K562 (cell line): Measurements from ENCODE around the gene LGI4. TPM values are rescaled to one million over a fixed set of nuclear protein-coding genes. Genes with fewer than 3 reads are reported as not detected.

Experiments used
- ATAC-seq: fragments of 200-7000 bp; cut with Tn5 transposase; 3 replicates; pipeline ENCODE4 v1.9.1; 2020; ENCODE audit warnings: moderate library complexity
- BruUV-seq: library from RNA; stranded (reverse); fragments of 400-500 nt; replicated peaks from 2 replicates; lab custom pipeline; 2021; lab: Mats Ljungman, UMichigan
- CTCF ChIA-PET: fragments of 300-600 bp; formaldehyde crosslinking; extraction: SDS; loops from one replicate; lab custom pipeline; 2021; ENCODE audit warnings: low intra/inter-chr PET ratio; lab: Yijun Ruan, JAX
- POLR2A ChIA-PET: fragments of 300-600, 350-650 bp; sonication (Branson Sonifier 250); formaldehyde crosslinking; extraction: SDS; loops from one replicate; lab custom pipeline; 2021; ENCODE audit warnings: antibody characterized with exemption, inconsistent platforms; lab: Yijun Ruan, JAX
- DNase-seq, 4 experiments: peaks; one replicate each; pipeline versions ENCODE4 v3.0.0 to v3.0.0-alpha.2; 2011 to 2018; ENCODE audit warnings: low spot score in 3 of 4, mixed read lengths in 3 of 4; ENCODE audit errors: extremely low read depth in 1 of 4
- FAIRE-seq: peaks from 2 replicates; lab custom pipeline; 2011; peaks lifted over from hg19 to GRCh38; lab: Jason Lieb, UNC
- H2AFZ ChIP-seq: 2 replicates; pipeline ENCODE4 v1.6.0; 2011; ENCODE audit warnings: low read depth, low read length, control low read depth, inconsistent platforms
- H3K27ac ChIP-seq: fragments of 200-600 bp; 3 replicates; pipeline ENCODE4 v1.8.0; 2011; ENCODE audit warnings: low read depth, mild to moderate bottlenecking, control low read depth, inconsistent platforms, low read length, moderate library complexity, mixed read lengths; ENCODE audit errors: extremely low read depth
- H3K27me3 ChIP-seq, 2 experiments: fragments of 300-600 bp in 1 of 2; 2 replicates in 1 of 2; 3 replicates in 1 of 2; pipeline versions ENCODE4 v1.6.0 to v1.8.0; 2011; ENCODE audit warnings: inconsistent platforms in 2 of 2, low read length in 2 of 2, mild to moderate bottlenecking in 1 of 2, mixed read lengths in 1 of 2, moderate library complexity in 1 of 2; ENCODE audit not compliant: control insufficient read depth in 2 of 2, insufficient read depth in 2 of 2
- H3K36me3 ChIP-seq: fragments of 300-600 bp; 3 replicates; pipeline ENCODE4 v1.8.0; 2011; ENCODE audit warnings: mild to moderate bottlenecking, low read length, inconsistent platforms; ENCODE audit not compliant: control insufficient read depth, insufficient read depth
- H3K4me1 ChIP-seq, 2 experiments: fragments of 200-600 bp in 1 of 2; replicated peaks in 1 of 2; 2 replicates in 1 of 2; 3 replicates in 1 of 2; pipeline versions ENCODE4 v1.5.1 to v1.8.0; 2011; ENCODE audit warnings: inconsistent platforms in 2 of 2, low read length in 2 of 2, mild to moderate bottlenecking in 1 of 2, mixed read lengths in 1 of 2, moderate library complexity in 1 of 2; ENCODE audit not compliant: control insufficient read depth in 2 of 2, insufficient read depth in 2 of 2
- H3K4me2 ChIP-seq: 2 replicates; pipeline ENCODE4 v1.6.1; 2011; ENCODE audit warnings: low read length, control low read depth, inconsistent platforms, mixed read lengths; ENCODE audit not compliant: insufficient read depth
- H3K4me3 ChIP-seq: fragments of 200-600 bp; sonication (generic), shearing (Covaris generic); 2 replicates; pipeline ENCODE4 v1.5.1; 2016; ENCODE audit warnings: control low read depth, inconsistent platforms
- H3K79me2 ChIP-seq: fragments of 200-600 bp; 3 replicates; pipeline ENCODE4 v1.8.0; 2011; ENCODE audit warnings: low read length, inconsistent platforms; ENCODE audit not compliant: control insufficient read depth, insufficient read depth
- H3K9ac ChIP-seq, 2 experiments: 2 replicates each; pipeline versions ENCODE4 v1.6.0 to v1.6.1; 2011; ENCODE audit warnings: low read depth in 2 of 2, low read length in 2 of 2, control low read depth in 1 of 2, inconsistent platforms in 1 of 2, mild to moderate bottlenecking in 1 of 2, mixed read lengths in 1 of 2; ENCODE audit not compliant: insufficient read depth in 1 of 2
- H3K9me1 ChIP-seq: one replicate; pipeline ENCODE4 v1.6.0; 2011; ENCODE audit warnings: inconsistent platforms, mild to moderate bottlenecking, low read length, moderate library complexity; ENCODE audit not compliant: control insufficient read depth, insufficient read depth
- H3K9me3 ChIP-seq: replicated peaks from 2 replicates; pipeline ENCODE4 v1.5.1; 2011; ENCODE audit warnings: low read depth, low read length, inconsistent platforms; ENCODE audit not compliant: control insufficient read depth, insufficient read depth
- H4K20me1 ChIP-seq: replicated peaks from 2 replicates; pipeline ENCODE4 v1.6.1; 2011; ENCODE audit warnings: low read length, inconsistent platforms, mixed read lengths; ENCODE audit not compliant: control insufficient read depth, insufficient read depth
- BRD9 ChIP-seq: fragments of 450-650 bp; IDR thresholded peaks from 2 replicates; pipeline ENCODE4 v1.6.1; 2018; ENCODE audit warnings: low read depth; ENCODE audit not compliant: partially characterized antibody
- DACH1 ChIP-seq: fragments of 450-650 bp; IDR thresholded peaks from 2 replicates; pipeline ENCODE4 v1.6.1; 2018; ENCODE audit not compliant: partially characterized antibody
- DIDO1 ChIP-seq: fragments of 450-650 bp; IDR thresholded peaks from 2 replicates; pipeline ENCODE4 v1.6.1; 2016; ENCODE audit warnings: low read depth, missing biosample characterization, missing genetic modification characterization
- ELF4 ChIP-seq: fragments of 450-650 bp; formaldehyde crosslinking; IDR thresholded peaks from 2 replicates; pipeline ENCODE4 v1.4.0; 2022; ENCODE audit warnings: missing genetic modification characterization
- GATAD2A ChIP-seq: fragments of 450-650 bp; IDR thresholded peaks from 2 replicates; pipeline ENCODE4 v1.6.1; 2017
- GTF2F1 ChIP-seq: IDR thresholded peaks from 2 replicates; pipeline ENCODE4 v1.6.1; 2011; ENCODE audit warnings: low read depth, low read length, improper control_type of control experiment
- HNRNPLL ChIP-seq: fragments of 200-400 bp; formaldehyde crosslinking; IDR thresholded peaks from 2 replicates; pipeline ENCODE4 v1.6.1; 2017; ENCODE audit warnings: low read length, low read depth, mild to moderate bottlenecking; ENCODE audit not compliant: poor library complexity, severe bottlenecking
- PRDM10 ChIP-seq: fragments of 450-650 bp; IDR thresholded peaks from 2 replicates; pipeline ENCODE4 v1.6.1; 2018; ENCODE audit not compliant: partially characterized antibody
- XRCC5 ChIP-seq: fragments of 200-400 bp; formaldehyde crosslinking; IDR thresholded peaks from 2 replicates; pipeline ENCODE4 v1.6.1; 2017; ENCODE audit warnings: low read depth, mild to moderate bottlenecking, low read length
- ZNF316 ChIP-seq: fragments of 450-650 bp; IDR thresholded peaks from 2 replicates; pipeline ENCODE4 v1.6.1; 2016
- WGBS: fragments of 100-300 bp; shearing (Covaris generic); methylation state at CpG from one replicate; pipeline ENCODE4 v1.1.6; 2016; ENCODE audit warnings: low coverage, mixed read lengths; ENCODE audit not compliant: insufficient coverage; ENCODE audit errors: missing lambda C conversion rate; 5-methylcytosine and 5-hydroxymethylcytosine counted together
- in situ Hi-C: fragments of 300-500 bp; cut with MboI; formaldehyde crosslinking; loops from 4 replicates; pipeline ENCODE4 v1.15.0; 2018; ENCODE audit warnings: inconsistent platforms, mixed read lengths
- intact Hi-C: fragments of 100-400 bp; cut with micrococcal nuclease; formaldehyde crosslinking; loops from 2 replicates; pipeline ENCODE4 v1.14.2; 2022
- polyA plus RNA-seq, 8 experiments: library from polyadenylated mRNA; depleted of rRNA in 4 of 8; stranded (reverse) in 5 of 8; unstranded in 3 of 8; fragments of >200 nt; fragmentation: Nextera tagmentation in 2 of 8; fragmentation: Illumina TruSeq in 1 of 8; extraction: Ambion mirVana in 2 of 8; extraction: Trizol in 1 of 8; gene quantifications; 2 replicates each; pipeline versions ENCODE4 v1.2.1 to v1.2.3, GENCODE V29; 2011 to 2014; ENCODE audit warnings: inconsistent platforms in 1 of 8, missing spikeins in 1 of 8
- total RNA-seq, 7 experiments: library from RNA; depleted of rRNA in 6 of 7; stranded (reverse); fragments of >200 nt in 6 of 7; fragmentation: Illumina TruSeq in 2 of 7; extraction: Trizol in 2 of 7; gene quantifications; 2 replicates each; pipeline versions ENCODE4 v1.2.1 to v1.2.3, GENCODE V29; 2011 to 2021; ENCODE audit warnings: low replicate concordance in 1 of 7

LGI4 gene
- total and polyA plus RNA-seq, 9 of the 15 experiments (the other 6 are each of a cell fraction or from before 2014, with no cell fraction given): 0.14 to 0.30 (median 0.24) TPM; not detected in 4

GRCh38 chr19:35117799-35118198 is 17.1 kb downstream of the LGI4 start:
- H3K27ac ChIP-seq: no peak overlapping the region
- H3K9me3 ChIP-seq: no peaks in the 10 kb centered on the region
- no peak overlapping the region for H3K4me2 ChIP-seq
- ChIA-PET CTCF (no interaction called here), POLR2A (interaction anchor here (1.0 kb wide), 1 partner anchor 17 kb away, joined by 3 read pairs; the partner anchor contains the start of gene LGI4)
- ATAC-seq (no peak), FAIRE-seq (no peak), DNase-seq (no peak)
- TF ChIP-seq GTF2F1: no peak
- TF ChIP-seq GATAD2A: no peak
- no peak for TF ChIP-seq DACH1
- no peak for TF ChIP-seq PRDM10
- TF ChIP-seq ELF4: no peak
- TF ChIP-seq BRD9: no peak
- no peak for TF ChIP-seq HNRNPLL
- no peak for TF ChIP-seq DIDO1
- TF ChIP-seq ZNF316: no peak
- no peak for TF ChIP-seq XRCC5
- intact Hi-C loops (no loop called here), in situ Hi-C loops (no loop called here)
- BruUV-seq: no TSS peak
- H4K20me1 ChIP-seq: no peaks in the 10 kb centered on the region
- no peak overlapping the region for H3K9ac ChIP-seq
- H3K9me1 ChIP-seq: no peaks in the 10 kb centered on the region
- no peaks in the 10 kb centered on the region for H3K79me2 ChIP-seq
- no peak overlapping the region for H2AFZ ChIP-seq
- H3K4me3 ChIP-seq: no peak overlapping the region
- peaks cover 0 to 21% of the 10 kb centered on the region in 2 experiments; a peak in 4 of 5 replicates for H3K27me3 ChIP-seq
- WGBS: 46% methylated on average over 11 of the region's 11 CpGs
- peaks cover 9 to 49% of the 10 kb centered on the region in 2 experiments; a peak in 4 of 5 replicates for H3K4me1 ChIP-seq
- H3K36me3 ChIP-seq: no peaks in the 10 kb centered on the region
